MM.1S (cell line): ENCODE measurements around the gene SUSD3.

Experiments used
- DNase-seq: peaks from one replicate; pipeline ENCODE4 v3.0.0-alpha.2; 2015
- H2AFZ ChIP-seq: fragments of 300-600 bp; sonication (generic); 2 replicates; pipeline ENCODE4 v1.6.0; 2016; ENCODE audit warnings: antibody characterized with exemption, low read length
- H3F3A ChIP-seq: fragments of 300-600 bp; sonication (generic); 2 replicates; pipeline ENCODE4 v1.6.1; 2016; ENCODE audit warnings: mild to moderate bottlenecking, antibody characterized with exemption, low read length, moderate library complexity, mixed read lengths; ENCODE audit not compliant: insufficient read depth
- H3K27ac ChIP-seq: fragments of 300-600 bp; sonication (generic); 2 replicates; pipeline ENCODE4 v1.5.1; 2016; ENCODE audit warnings: mild to moderate bottlenecking, low read length
- H3K27me3 ChIP-seq: fragments of 300-600 bp; sonication (generic); replicated peaks from 2 replicates; pipeline ENCODE4 v1.6.0; 2016; ENCODE audit warnings: low read length; ENCODE audit not compliant: insufficient read depth
- H3K36me3 ChIP-seq: fragments of 300-600 bp; sonication (generic); replicated peaks from 2 replicates; pipeline ENCODE4 v1.6.1; 2016; ENCODE audit warnings: mild to moderate bottlenecking, low read length, mixed read lengths; ENCODE audit not compliant: insufficient read depth
- H3K4me1 ChIP-seq: fragments of 300-600 bp; sonication (generic); 2 replicates; pipeline ENCODE4 v1.6.1; 2016; ENCODE audit warnings: low read length, mixed read lengths
- H3K4me2 ChIP-seq: fragments of 300-600 bp; sonication (generic); 2 replicates; pipeline ENCODE4 v1.6.0; 2016; ENCODE audit warnings: low read depth, low read length
- H3K4me3 ChIP-seq: fragments of 300-600 bp; sonication (generic); 2 replicates; pipeline ENCODE4 v1.5.1; 2016; ENCODE audit warnings: low read length, mixed read lengths
- H3K79me2 ChIP-seq: fragments of 300-600 bp; sonication (generic); 2 replicates; pipeline ENCODE4 v1.6.1; 2016; ENCODE audit warnings: mixed run types, low read length, mixed read lengths
- H3K9ac ChIP-seq: fragments of 300-600 bp; sonication (generic); 2 replicates; pipeline ENCODE4 v1.6.1; 2016; ENCODE audit warnings: low read length, mixed read lengths
- H3K9me2 ChIP-seq: fragments of 300-600 bp; sonication (generic); replicated peaks from 2 replicates; pipeline ENCODE4 v1.6.1; 2016; ENCODE audit warnings: mild to moderate bottlenecking, low read length, mixed read lengths; ENCODE audit not compliant: insufficient read depth
- H3K9me3 ChIP-seq: fragments of 300-600 bp; sonication (generic); replicated peaks from 2 replicates; pipeline ENCODE4 v1.6.1; 2016; ENCODE audit warnings: mild to moderate bottlenecking, low read length, mixed read lengths; ENCODE audit not compliant: insufficient read depth
- H4K20me1 ChIP-seq: fragments of 300-600 bp; sonication (generic); 2 replicates; pipeline ENCODE4 v1.6.1; 2016; ENCODE audit warnings: mild to moderate bottlenecking, low read length, moderate library complexity, mixed read lengths; ENCODE audit not compliant: insufficient read depth
- CTCF ChIP-seq: fragments of 300-600 bp; sonication (generic); IDR thresholded peaks from 2 replicates; pipeline ENCODE4 v1.5.1; 2016; ENCODE audit warnings: antibody characterized with exemption, low read length, mixed read lengths
- EZH2 ChIP-seq: fragments of 300-600 bp; sonication (generic); optimal IDR thresholded peaks from 2 replicates; pipeline ENCODE3; 2017; ENCODE audit warnings: low read depth, mild to moderate bottlenecking, antibody characterized with exemption, low read length, mixed read lengths
- EZH2phosphoT487 ChIP-seq: fragments of 300-600 bp; sonication (generic); IDR thresholded peaks from 2 replicates; pipeline ENCODE4 v1.6.1; 2018; ENCODE audit warnings: antibody characterized with exemption, low read length

SUSD3 gene

GRCh38 chr9:93117924-93118862 is 59.7 kb downstream of the SUSD3 start:
- Histone ChIP-seq H3K9me2 (no peaks in the 10 kb centered on the region), H3K9ac (no peak overlapping the region), H3K9me3 (no peaks in the 10 kb centered on the region), H2AFZ (no peak overlapping the region), H3K4me1 (peaks cover 6% of the 10 kb centered on the region; the same call in 1 of the 2 replicates), H3K79me2 (no peaks in the 10 kb centered on the region), H3F3A (no peaks in the 10 kb centered on the region), H3K4me3 (no peak overlapping the region), H3K27ac (no peak overlapping the region), H3K36me3 (no peaks in the 10 kb centered on the region), H3K4me2 (no peak overlapping the region), H4K20me1 (no peaks in the 10 kb centered on the region), H3K27me3 (no peaks in the 10 kb centered on the region)
- TF ChIP-seq CTCF (no peak), EZH2 (no peak), EZH2phosphoT487 (no peak)
- no peak for DNase-seq

GRCh38 chr9:93118863-93119702 is 60.6 kb downstream of the SUSD3 start:
- H3K79me2 ChIP-seq, result no peaks in the 10 kb centered on the region
- no peaks in the 10 kb centered on the region for H3K36me3 ChIP-seq
- no peaks in the 10 kb centered on the region for H3K9me2 ChIP-seq
- no peak overlapping the region for H3K4me2 ChIP-seq
- H3K4me1 ChIP-seq, result no peaks in the 10 kb centered on the region; the same call in 1 of the 2 replicates
- no peak overlapping the region for H2AFZ ChIP-seq
- no peak overlapping the region for H3K27ac ChIP-seq
- no peaks in the 10 kb centered on the region for H3F3A ChIP-seq
- no peak for DNase-seq
- no peak overlapping the region for H3K4me3 ChIP-seq
- H3K9ac ChIP-seq, result no peak overlapping the region
- H3K9me3 ChIP-seq, result no peaks in the 10 kb centered on the region
- H3K27me3 ChIP-seq, result no peaks in the 10 kb centered on the region
- no peak for TF ChIP-seq CTCF
- no peak for TF ChIP-seq EZH2
- no peak for TF ChIP-seq EZH2phosphoT487
- H4K20me1 ChIP-seq, result no peaks in the 10 kb centered on the region

- Histone ChIP-seq H3K4me1 (no peaks in the 10 kb centered on the region; the same call in 1 of the 2 replicates), H3K79me2 (no peaks in the 10 kb centered on the region), H3K27me3 (no peaks in the 10 kb centered on the region), H3K27ac (no peak overlapping the region), H3K9me3 (no peaks in the 10 kb centered on the region), H3F3A (no peaks in the 10 kb centered on the region), H3K9ac (no peak overlapping the region), H3K4me3 (no peak overlapping the region), H2AFZ (no peak overlapping the region), H3K36me3 (no peaks in the 10 kb centered on the region), H3K4me2 (no peak overlapping the region), H4K20me1 (no peaks in the 10 kb centered on the region), H3K9me2 (no peaks in the 10 kb centered on the region)
- no peak for DNase-seq
- TF ChIP-seq EZH2phosphoT487 (no peak), EZH2 (no peak), CTCF (no peak)
These were observed 61.1 kb downstream of the SUSD3 start for GRCh38 chr9:93119703-93119952.
